Retinal pigment epithelial cell (primary cell): ENCODE results near the gene PCMT1.
"Not testable (repeated sequence)": the region's sequence is repeated elsewhere in the genome, so short reads cannot be mapped to it uniquely, and the experiment has no call there.

ENCODE experiments used
- DNase-seq: peaks from one replicate; pipeline ENCODE4 v3.0.0-alpha.2; 2010; ENCODE audit warnings: low read depth
- H3K4me3 ChIP-seq: 2 replicates; pipeline ENCODE4 v1.5.1; 2011; ENCODE audit warnings: mild to moderate bottlenecking, low read length, control low read depth, moderate library complexity
- CTCF ChIP-seq: conservative IDR thresholded peaks from 2 replicates; pipeline ENCODE4 v1.5.1; 2011; ENCODE audit warnings: low read depth, low read length, control low read depth, inconsistent platforms

The PCMT1 gene

GRCh38 chr6:149831308-149831820, 81.8 kb downstream of the PCMT1 start:
- no peak for DNase-seq
- no peak overlapping the region for H3K4me3 ChIP-seq
- no peak for TF ChIP-seq CTCF

GRCh38 chr6:149833651-149834050, 84.1 kb downstream of the PCMT1 start:
- H3K4me3 ChIP-seq = no peak overlapping the region
- DNase-seq = no peak
- no peak for TF ChIP-seq CTCF

- TF ChIP-seq CTCF = peak; percentile 89
- no peak overlapping the region for H3K4me3 ChIP-seq
- no peak for DNase-seq
Measured at GRCh38 chr6:149834513-149835481, 85.3 kb downstream of the PCMT1 start.

- no peak for DNase-seq
- H3K4me3 ChIP-seq = no peak overlapping the region
- TF ChIP-seq CTCF = peak; percentile 80
Measured at GRCh38 chr6:149840345-149841075, 91.0 kb downstream of the PCMT1 start.

GRCh38 chr6:149842331-149842730, 92.8 kb downstream of the PCMT1 start:
- no peak overlapping the region for H3K4me3 ChIP-seq
- no peak for TF ChIP-seq CTCF
- no peak for DNase-seq

- H3K4me3 ChIP-seq = no peak overlapping the region
- TF ChIP-seq CTCF = no peak
- no peak for DNase-seq
Measured at GRCh38 chr6:149843051-149843633, 93.6 kb downstream of the PCMT1 start.

GRCh38 chr6:149844036-149844435, 94.5 kb downstream of the PCMT1 start:
- not testable (repeated sequence) for H3K4me3 ChIP-seq, DNase-seq
